ENCODE data around the gene UQCR10.
"Not testable (repeated sequence)": the region's sequence is repeated elsewhere in the genome, so short reads cannot be mapped to it uniquely, and the experiment has no call there.

The UQCR10 gene

GRCh38 chr22:29737251-29738117, 29.7 kb upstream of the UQCR10 start:
- no peak for DNase-seq

- DNase-seq, result no peak
Observed at GRCh38 chr22:29738118-29738815, 28.9 kb upstream of the UQCR10 start.

GRCh38 chr22:29739346-29739875, 27.8 kb upstream of the UQCR10 start:
- no peak for DNase-seq

- DNase-seq, result no peak
Observed at GRCh38 chr22:29740216-29740615, 27.0 kb upstream of the UQCR10 start.

GRCh38 chr22:29741926-29742325, 25.2 kb upstream of the UQCR10 start:
- no peak for DNase-seq

- no peak for DNase-seq
Observed at GRCh38 chr22:29742326-29742725, 24.8 kb upstream of the UQCR10 start.

- no peak for DNase-seq
Observed at GRCh38 chr22:29744902-29745301, 22.3 kb upstream of the UQCR10 start.

- DNase-seq, result no peak
Observed at GRCh38 chr22:29747832-29748231, 19.3 kb upstream of the UQCR10 start.

- DNase-seq, result no peak
Observed at GRCh38 chr22:29748248-29748893, 18.8 kb upstream of the UQCR10 start.

- DNase-seq, result no peak
Observed at GRCh38 chr22:29750029-29750428, 17.1 kb upstream of the UQCR10 start.

GRCh38 chr22:29750559-29751538, 16.3 kb upstream of the UQCR10 start:
- no peak for DNase-seq

- DNase-seq, result no peak
Observed at GRCh38 chr22:29751669-29752068, 15.5 kb upstream of the UQCR10 start.

- DNase-seq, result no peak
Observed at GRCh38 chr22:29753808-29754657, 13.1 kb upstream of the UQCR10 start.

- not testable (repeated sequence) for DNase-seq
Observed at GRCh38 chr22:29754658-29755395, 12.3 kb upstream of the UQCR10 start.

GRCh38 chr22:29755889-29756288, 11.3 kb upstream of the UQCR10 start:
- DNase-seq, result no peak

GRCh38 chr22:29756341-29756740, 10.8 kb upstream of the UQCR10 start:
- no peak for DNase-seq

- DNase-seq, result no peak
Observed at GRCh38 chr22:29757096-29757495, 10.1 kb upstream of the UQCR10 start.

- DNase-seq, result no peak
Observed at GRCh38 chr22:29758068-29758622, 9.0 kb upstream of the UQCR10 start.

- DNase-seq, result no peak
Observed at GRCh38 chr22:29758959-29759358, 8.2 kb upstream of the UQCR10 start.

GRCh38 chr22:29762263-29762662, 4.9 kb upstream of the UQCR10 start:
- DNase-seq, result no peak

Data from stimulated activated CD4-positive, alpha-beta T cell treated with anti-CD3 and anti-CD28 coated beads, Interleukin-4, amount 100 ng/mL, for 1 hour (primary cell).